HUES6 (cell line): ENCODE data around the gene PDLIM3.
"Not testable (repeated sequence)": the region's sequence is repeated elsewhere in the genome, so short reads cannot be mapped to it uniquely, and the experiment has no call there.

Source experiments
- H3K27ac ChIP-seq: 2 replicates; pipeline ENCODE4 v1.7.0; 2013; ENCODE audit warnings: low read depth, mild to moderate bottlenecking, low read length, inconsistent platforms
- H3K27me3 ChIP-seq: 2 replicates; pipeline ENCODE4 v1.6.1; 2013; ENCODE audit warnings: low read length; ENCODE audit not compliant: control insufficient read depth, insufficient read depth
- H3K36me3 ChIP-seq: 2 replicates; pipeline ENCODE4 v1.6.1; 2013; ENCODE audit warnings: low read length; ENCODE audit not compliant: control insufficient read depth, insufficient read depth
- H3K4me1 ChIP-seq: 2 replicates; pipeline ENCODE4 v1.6.1; 2013; ENCODE audit warnings: low read length; ENCODE audit not compliant: control insufficient read depth, insufficient read depth
- H3K4me3 ChIP-seq: 2 replicates; pipeline ENCODE4 v1.5.1; 2013; ENCODE audit warnings: low read depth, low read length
- H3K9ac ChIP-seq: one replicate; pipeline ENCODE4 v1.6.1; 2013; ENCODE audit warnings: mild to moderate bottlenecking, low read length
- H3K9me3 ChIP-seq: 2 replicates; pipeline ENCODE4 v1.6.1; 2013; ENCODE audit warnings: low read depth, low read length; ENCODE audit not compliant: control insufficient read depth, insufficient read depth

Gene PDLIM3

GRCh38 chr4:185518494-185518893, 16.8 kb downstream of the PDLIM3 start:
- no peak overlapping the region for H3K4me3 ChIP-seq
- H3K27me3 ChIP-seq, result no peaks in the 10 kb centered on the region
- no peaks in the 10 kb centered on the region for H3K9me3 ChIP-seq
- no peaks in the 10 kb centered on the region for H3K4me1 ChIP-seq
- no peak overlapping the region for H3K27ac ChIP-seq
- no peaks in the 10 kb centered on the region for H3K36me3 ChIP-seq
- no peak overlapping the region for H3K9ac ChIP-seq

GRCh38 chr4:185518069-185518468, 17.2 kb downstream of the PDLIM3 start:
- Histone ChIP-seq H3K4me3 (no peak overlapping the region), H3K36me3 (no peaks in the 10 kb centered on the region), H3K4me1 (no peaks in the 10 kb centered on the region)

DNA sequence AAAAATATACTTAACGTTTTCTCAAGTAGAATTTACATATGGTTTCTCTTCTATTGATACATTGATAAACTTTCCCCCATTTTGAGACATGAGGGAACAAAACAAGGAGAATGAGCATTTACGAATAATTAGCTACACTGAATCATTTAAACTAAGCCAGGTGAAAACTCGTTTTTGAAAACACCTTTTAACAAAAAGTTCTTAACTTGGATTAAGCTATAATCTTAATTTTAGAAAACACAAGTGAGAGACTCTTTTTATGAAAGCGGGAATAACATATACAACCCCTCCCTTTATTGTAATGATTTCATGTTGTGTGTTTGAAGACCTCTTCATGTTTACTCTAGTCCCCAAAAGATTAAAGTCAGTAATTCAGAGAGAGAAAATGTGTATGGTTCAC, 20.1 kb downstream of the PDLIM3 start:
- Histone ChIP-seq H3K36me3 (no peaks in the 10 kb centered on the region), H3K4me1 (no peaks in the 10 kb centered on the region), H3K4me3 (no peak overlapping the region), H3K9ac (no peak overlapping the region), H3K27ac (no peak overlapping the region), H3K27me3 (no peaks in the 10 kb centered on the region), H3K9me3 (no peaks in the 10 kb centered on the region)

More at GRCh38 chr4:185518069-185518468, 17.2 kb downstream of the PDLIM3 start:
- no peaks in the 10 kb centered on the region for H3K9me3 ChIP-seq
- H3K9ac ChIP-seq, result no peak overlapping the region
- H3K27ac ChIP-seq, result no peak overlapping the region
- no peaks in the 10 kb centered on the region for H3K27me3 ChIP-seq

DNA sequence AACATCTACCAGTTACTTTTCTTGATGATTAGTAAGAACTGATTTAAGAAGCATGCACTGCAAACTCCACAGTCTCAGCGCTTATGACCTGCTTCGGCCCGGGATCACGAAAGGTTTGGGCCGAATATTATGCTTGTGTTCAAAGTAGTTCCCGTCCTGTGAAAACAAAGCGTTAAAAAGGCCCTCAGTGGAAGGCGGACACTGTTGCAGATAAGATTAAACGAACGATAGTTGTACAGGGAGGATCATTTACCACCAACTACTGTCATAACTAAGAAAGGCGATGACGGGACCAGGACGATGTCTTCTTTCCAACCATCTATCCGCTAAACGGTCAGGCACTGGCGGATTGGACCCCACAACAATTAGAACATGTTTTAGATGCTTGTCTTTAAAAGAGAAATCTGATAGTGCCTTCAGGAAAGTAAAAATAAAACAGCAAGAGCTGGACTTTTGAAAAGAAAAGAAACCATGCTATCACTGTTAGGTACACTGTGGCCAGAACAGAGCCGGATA, 21.1 kb downstream of the PDLIM3 start:
- Histone ChIP-seq H3K36me3 (no peaks in the 10 kb centered on the region), H3K9ac (no peak overlapping the region), H3K9me3 (no peaks in the 10 kb centered on the region), H3K4me3 (no peak overlapping the region), H3K27me3 (no peaks in the 10 kb centered on the region), H3K27ac (no peak overlapping the region), H3K4me1 (no peaks in the 10 kb centered on the region)

- Histone ChIP-seq H3K9ac (no peak overlapping the region), H3K9me3 (no peaks in the 10 kb centered on the region), H3K27me3 (no peaks in the 10 kb centered on the region), H3K4me1 (no peaks in the 10 kb centered on the region), H3K27ac (no peak overlapping the region), H3K4me3 (no peak overlapping the region), H3K36me3 (no peaks in the 10 kb centered on the region)
These were observed 21.7 kb downstream of the PDLIM3 start for GRCh38 chr4:185513489-185514181.

GRCh38 chr4:185512516-185512915, 22.8 kb downstream of the PDLIM3 start:
- H3K4me1 ChIP-seq, result no peaks in the 10 kb centered on the region
- H3K9ac ChIP-seq, result no peak overlapping the region
- no peaks in the 10 kb centered on the region for H3K27me3 ChIP-seq
- no peaks in the 10 kb centered on the region for H3K9me3 ChIP-seq
- no peaks in the 10 kb centered on the region for H3K36me3 ChIP-seq
- no peak overlapping the region for H3K4me3 ChIP-seq
- no peak overlapping the region for H3K27ac ChIP-seq

- H3K27ac ChIP-seq, H3K36me3 ChIP-seq, H3K4me3 ChIP-seq, H3K9ac ChIP-seq, H3K9me3 ChIP-seq, H3K27me3 ChIP-seq, H3K4me1 ChIP-seq: not testable (repeated sequence)
These were observed 24.1 kb downstream of the PDLIM3 start for GRCh38 chr4:185511243-185511642.

GRCh38 chr4:185510806-185511205, 24.5 kb downstream of the PDLIM3 start:
- no peaks in the 10 kb centered on the region for H3K4me1 ChIP-seq
- no peak overlapping the region for H3K9ac ChIP-seq
- H3K36me3 ChIP-seq, result no peaks in the 10 kb centered on the region
- no peaks in the 10 kb centered on the region for H3K27me3 ChIP-seq
- H3K9me3 ChIP-seq, result no peaks in the 10 kb centered on the region
- no peak overlapping the region for H3K27ac ChIP-seq
- H3K4me3 ChIP-seq, result no peak overlapping the region

DNA sequence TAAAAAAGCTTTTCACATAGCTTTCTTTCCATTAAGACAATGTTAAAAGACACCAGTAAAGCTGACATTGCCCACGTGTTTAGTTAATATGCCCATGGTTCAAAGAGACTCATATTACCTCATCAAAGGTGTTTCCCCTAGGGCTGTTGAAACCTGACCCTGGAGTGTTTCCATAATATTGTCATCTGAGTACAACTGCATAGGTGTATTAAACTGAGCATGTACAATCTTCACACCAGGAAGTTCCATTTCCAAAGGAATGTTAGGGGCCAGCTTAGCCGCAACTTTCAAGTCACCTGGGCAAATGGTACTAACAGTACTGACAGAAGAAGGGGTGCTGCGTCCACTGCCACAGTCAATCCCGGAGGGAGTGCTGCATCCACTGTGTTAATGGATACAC, 27.1 kb downstream of the PDLIM3 start:
- H3K36me3 ChIP-seq, result no peaks in the 10 kb centered on the region
- H3K4me3 ChIP-seq, result no peak overlapping the region
- H3K27ac ChIP-seq, result no peak overlapping the region
- H3K9me3 ChIP-seq, result no peaks in the 10 kb centered on the region
- H3K9ac ChIP-seq, result no peak overlapping the region
- no peaks in the 10 kb centered on the region for H3K4me1 ChIP-seq
- no peaks in the 10 kb centered on the region for H3K27me3 ChIP-seq

- no peak overlapping the region for H3K27ac ChIP-seq
- H3K27me3 ChIP-seq, result no peaks in the 10 kb centered on the region
- peaks cover 5% of the 10 kb centered on the region; the same call in 1 of the 2 replicates for H3K9me3 ChIP-seq
- no peak overlapping the region for H3K4me3 ChIP-seq
- no peak overlapping the region for H3K9ac ChIP-seq
- no peaks in the 10 kb centered on the region for H3K4me1 ChIP-seq
- no peaks in the 10 kb centered on the region for H3K36me3 ChIP-seq
These were observed 28.9 kb downstream of the PDLIM3 start for GRCh38 chr4:185506422-185506821.

- Histone ChIP-seq H3K27me3 (no peaks in the 10 kb centered on the region), H3K36me3 (peaks cover 3% of the 10 kb centered on the region; the same call in 1 of the 2 replicates), H3K9ac (no peak overlapping the region), H3K4me1 (no peaks in the 10 kb centered on the region), H3K27ac (no peak overlapping the region), H3K9me3 (peaks cover 15% of the 10 kb centered on the region), H3K4me3 (no peak overlapping the region)
These were observed 30.9 kb downstream of the PDLIM3 start for GRCh38 chr4:185504098-185505047.
